ENCODE measurements around the gene HOXD4.

GRCh38 chr2:176107731-176108181 is 43.6 kb upstream of the HOXD4 start:
- TF ChIP-seq CREB5 (CRISPR knock-in tag; IDR thresholded peaks at IDR 0.05; ENCODE audit: low read depth) (no peak), SNAI2 (CRISPR knock-in tag; IDR thresholded peaks at IDR 0.05) (no peak), CSDC2 (CRISPR knock-in tag; IDR thresholded peaks at IDR 0.05) (no peak), ISL1 (CRISPR knock-in tag; IDR thresholded peaks at IDR 0.05) (no peak), ZFP30 (CRISPR knock-in tag; IDR thresholded peaks at IDR 0.05) (no peak), ZNF565 (CRISPR knock-in tag; conservative IDR thresholded peaks at IDR 0.05; ENCODE audit: low read depth) (no peak)

Measured in SK-N-SH treated with all-trans-retinoic acid at 6 μM for 48 hours (cell line).